Endothelial cell of umbilical vein (primary cell): ENCODE measurements around the gene TMEM135. TPM values are rescaled to one million over a fixed set of nuclear protein-coding genes. Genes with fewer than 3 reads are reported as not detected.

Experiments used
- BruUV-seq: library from RNA; stranded (reverse); fragments of 400-500 nt; replicated peaks from 2 replicates; lab custom pipeline; 2021; lab: Mats Ljungman, UMichigan
- CTCF ChIA-PET: fragments of 300-600, 350-600 bp; sonication (Branson Sonifier 250); formaldehyde crosslinking; loops from one replicate; lab custom pipeline; 2021; ENCODE audit warnings: antibody characterized with exemption, inconsistent platforms; lab: Charles Lee
- POLR2A ChIA-PET: fragments of 300-600, 350-600 bp; sonication (Branson Sonifier 250); formaldehyde crosslinking; loops from one replicate; lab custom pipeline; 2021; ENCODE audit warnings: antibody characterized with exemption, inconsistent platforms; lab: Charles Lee
- DNase-seq: peaks from one replicate; pipeline ENCODE4 v3.0.0-alpha.2; 2011; ENCODE audit warnings: low read depth, low spot score
- FAIRE-seq: peaks from 2 replicates; lab custom pipeline; 2011; peaks lifted over from hg19 to GRCh38; lab: Jason Lieb, UNC
- H2AFZ ChIP-seq: 2 replicates; pipeline ENCODE4 v1.6.0; 2012; ENCODE audit warnings: low read depth, low read length, control low read depth, inconsistent platforms
- H3K27ac ChIP-seq: 2 replicates; pipeline ENCODE4 v1.5.1; 2011; ENCODE audit warnings: low read depth, mild to moderate bottlenecking, control low read depth, low read length, moderate library complexity; ENCODE audit not compliant: insufficient read depth
- H3K27me3 ChIP-seq, 2 experiments: 2 replicates each; pipeline versions ENCODE4 v1.6.0 to v1.6.1; 2011; ENCODE audit warnings: low read length in 2 of 2, mixed read lengths in 1 of 2; ENCODE audit not compliant: control insufficient read depth in 2 of 2, insufficient read depth in 2 of 2
- H3K36me3 ChIP-seq, 2 experiments: 2 replicates in 1 of 2; 3 replicates in 1 of 2; pipeline ENCODE4 v1.5.1; 2011; ENCODE audit warnings: low read length in 2 of 2, mild to moderate bottlenecking in 1 of 2, moderate library complexity in 1 of 2; ENCODE audit not compliant: control insufficient read depth in 2 of 2, insufficient read depth in 2 of 2; ENCODE audit errors: extremely low read depth in 1 of 2
- H3K4me1 ChIP-seq: 3 replicates; pipeline ENCODE4 v1.5.1; 2011; ENCODE audit warnings: mild to moderate bottlenecking, low read length; ENCODE audit not compliant: control insufficient read depth, insufficient read depth; ENCODE audit errors: extremely low read depth
- H3K4me2 ChIP-seq: 2 replicates; pipeline ENCODE4 v1.6.1; 2011; ENCODE audit warnings: low read length, control low read depth, mixed read lengths; ENCODE audit not compliant: insufficient read depth
- H3K4me3 ChIP-seq, 3 experiments: fragments of 200-600 bp in 1 of 3; sonication (generic), shearing (Covaris generic) in 1 of 3; replicated peaks in 1 of 3; 2 replicates each; pipeline ENCODE4 v1.5.1; 2011 to 2016; ENCODE audit warnings: control low read depth in 3 of 3, low read length in 3 of 3, mild to moderate bottlenecking in 2 of 3, inconsistent platforms in 1 of 3, low read depth in 1 of 3, moderate library complexity in 1 of 3; ENCODE audit not compliant: insufficient read depth in 1 of 3
- H3K79me2 ChIP-seq: 2 replicates; pipeline ENCODE4 v1.6.0; 2012; ENCODE audit warnings: low read length, inconsistent platforms; ENCODE audit not compliant: control insufficient read depth, insufficient read depth
- H3K9ac ChIP-seq: replicated peaks from 2 replicates; pipeline ENCODE3; 2011; ENCODE audit warnings: low read length, control low read depth; ENCODE audit not compliant: insufficient read depth; ENCODE audit errors: extremely low read depth
- H3K9me1 ChIP-seq: replicated peaks from 3 replicates; pipeline ENCODE4 v1.6.0; 2011; ENCODE audit warnings: mild to moderate bottlenecking, low read length; ENCODE audit not compliant: control insufficient read depth, insufficient read depth; ENCODE audit errors: extremely low read depth
- H3K9me3 ChIP-seq: replicated peaks from 2 replicates; pipeline ENCODE4 v1.5.1; 2012; ENCODE audit warnings: low read length, inconsistent platforms; ENCODE audit not compliant: control insufficient read depth, insufficient read depth
- H4K20me1 ChIP-seq: replicated peaks from 2 replicates; pipeline ENCODE3; 2011; ENCODE audit warnings: mild to moderate bottlenecking, low read length; ENCODE audit not compliant: control insufficient read depth, insufficient read depth; ENCODE audit errors: extremely low read depth
- EZH2 ChIP-seq: IDR thresholded peaks from 2 replicates; pipeline ENCODE4 v1.6.1; 2012; ENCODE audit warnings: borderline replicate concordance, low read depth, mild to moderate bottlenecking, moderate library complexity, low read length, inconsistent platforms; ENCODE audit not compliant: severe bottlenecking
- FOS ChIP-seq: IDR thresholded peaks from 2 replicates; pipeline ENCODE4 v1.6.1; 2011; ENCODE audit warnings: mild to moderate bottlenecking, low read length, moderate library complexity, borderline replicate concordance; ENCODE audit not compliant: insufficient read depth
- GATA2 ChIP-seq: IDR thresholded peaks from 2 replicates; pipeline ENCODE4 v1.7.0; 2011; ENCODE audit warnings: low read depth, mild to moderate bottlenecking, moderate library complexity, mixed read lengths, low read length; ENCODE audit not compliant: insufficient read length, insufficient read depth
- JUN ChIP-seq: IDR thresholded peaks from 2 replicates; pipeline ENCODE4 v1.6.1; 2011; ENCODE audit warnings: borderline replicate concordance, low read depth; ENCODE audit not compliant: insufficient read length, insufficient read depth
- MYC ChIP-seq: IDR thresholded peaks from one replicate; pipeline ENCODE4 v1.6.1; 2011; ENCODE audit warnings: mild to moderate bottlenecking, low read depth, low read length
- POLR2AphosphoS5 ChIP-seq: IDR thresholded peaks from 2 replicates; pipeline ENCODE4 v1.6.1; 2012; ENCODE audit warnings: low read depth, mild to moderate bottlenecking, control low read depth, low read length, moderate library complexity; ENCODE audit not compliant: insufficient read depth
- dilution Hi-C: fragments of 300-500 bp; cut with MboI; formaldehyde crosslinking; loops from one replicate; pipeline ENCODE4 v1.15.0; 2019; ENCODE audit warnings: low sequenced_read_pairs; ENCODE audit not compliant: extremely low pct_ligation_motif_present
- intact Hi-C: fragments of 100-400 bp; cut with micrococcal nuclease; formaldehyde crosslinking; loops from one replicate; pipeline ENCODE4 v1.10.0; 2022
- polyA plus RNA-seq, 4 experiments: library from polyadenylated mRNA; depleted of rRNA in 3 of 4; stranded (reverse) in 3 of 4; unstranded in 1 of 4; fragments of >200 nt; gene quantifications; 2 replicates each; pipeline versions ENCODE4 v1.2.1 to v1.2.3, GENCODE V29; 2011 to 2012; ENCODE audit warnings: missing spikeins in 1 of 4
- total RNA-seq: library from RNA; stranded (reverse); gene quantifications from 2 replicates; pipeline ENCODE4 v1.2.3, GENCODE V29; 2021
- TF ChIP-seq, protein P1 (sequence below): IDR thresholded peaks from 2 replicates; pipeline ENCODE4 v1.6.1; 2011; ENCODE audit not compliant: insufficient read depth, insufficient read length
- TF ChIP-seq, protein P2 (sequence below), 2 donors: IDR thresholded peaks; 1 replicate in 1 of 2; 2 replicates in 1 of 2; pipeline ENCODE4 v1.5.1; 2011; ENCODE audit warnings: low read length in 2 of 2, mild to moderate bottlenecking in 2 of 2, moderate library complexity in 2 of 2, control low read depth in 1 of 2, inconsistent platforms in 1 of 2, low read depth in 1 of 2; ENCODE audit not compliant: insufficient read depth in 1 of 2; ENCODE audit errors: extremely low read depth in 1 of 2

The TMEM135 gene
- total and polyA plus RNA-seq, 2 donors (not counting 3 experiments of a cell fraction or from before 2014, with no cell fraction given), result 12.3 to 33.2 TPM

DNA sequence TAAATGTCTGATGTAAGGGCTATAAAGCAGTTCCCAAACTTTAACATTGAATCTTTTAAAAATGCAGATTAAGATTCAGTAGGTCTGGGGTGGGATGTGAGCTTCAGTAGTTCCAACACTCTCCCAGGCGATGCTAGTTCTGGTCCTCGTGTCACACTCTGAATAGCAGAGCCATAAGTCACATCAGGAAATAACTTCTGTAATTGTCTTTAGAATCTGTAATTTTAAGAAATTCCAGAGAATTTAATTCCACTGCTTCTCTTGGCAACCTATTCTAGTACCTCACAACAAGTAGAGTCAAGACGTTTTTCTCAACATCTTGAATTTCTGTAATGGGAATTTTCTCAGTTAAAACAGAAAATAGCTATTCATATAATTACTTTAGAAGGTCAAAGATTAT lies 223.1 kb downstream of the TMEM135 start:
- no peaks in the 10 kb centered on the region for H3K9me3 ChIP-seq
- H3K4me2 ChIP-seq, result peak overlapping the region; percentile 59
- POLR2A ChIA-PET, result no interaction called here
- dilution Hi-C loops, result no loop called here
- no peaks in the 10 kb centered on the region for H3K79me2 ChIP-seq
- no peak for FAIRE-seq
- no peak overlapping the region for H3K27ac ChIP-seq
- intact Hi-C loops, result loop anchor here (5.0 kb wide), 2 partner anchors 89 to 224 kb away; partner anchors contain the start of gene TMEM135
- CTCF ChIA-PET, result interaction anchor here (1.1 to 2.4 kb wide), 4 partner anchors 161 to 390 kb away, joined by 3 to 6 read pairs (median 4); no protein-coding TSS in a partner anchor
- no peaks in the 10 kb centered on the region for H3K27me3 ChIP-seq
- H2AFZ ChIP-seq, result no peak overlapping the region
- no peaks in the 10 kb centered on the region for H3K36me3 ChIP-seq
- peaks cover 3% of the 10 kb centered on the region for H3K9me1 ChIP-seq
- no TSS peak for BruUV-seq
- H3K4me1 ChIP-seq, result peaks cover 39% of the 10 kb centered on the region
- TF ChIP-seq POLR2AphosphoS5 (no peak), JUN (no peak), FOS (peak; percentile 15)
- peak; percentile 76 for DNase-seq
- H3K4me3 ChIP-seq, result no peak overlapping the region
- H4K20me1 ChIP-seq, result no peaks in the 10 kb centered on the region
- no peak overlapping the region for H3K9ac ChIP-seq

- Histone ChIP-seq H3K4me3 (no peak overlapping the region), H4K20me1 (no peaks in the 10 kb centered on the region), H3K4me2 (no peak overlapping the region), H3K9me3 (no peaks in the 10 kb centered on the region), H3K27ac (no peak overlapping the region), H3K27me3 (no peaks in the 10 kb centered on the region), H3K4me1 (peaks cover 43% of the 10 kb centered on the region), H3K9ac (no peak overlapping the region), H3K36me3 (no peaks in the 10 kb centered on the region), H3K79me2 (no peaks in the 10 kb centered on the region), H3K9me1 (no peaks in the 10 kb centered on the region), H2AFZ (no peak overlapping the region)
- ChIA-PET CTCF (interaction anchor here (1.4 kb wide), 1 partner anchor 24 kb away, joined by 3 read pairs; no protein-coding TSS in a partner anchor), POLR2A (no interaction called here)
- DNase-seq (no peak), FAIRE-seq (no peak)
- BruUV-seq, result no TSS peak
- intact Hi-C loops, result loop anchor here (5.0 kb wide), 2 partner anchors 91 to 226 kb away; partner anchors contain the start of gene TMEM135
- dilution Hi-C loops, result no loop called here
- TF ChIP-seq, protein P1, sequence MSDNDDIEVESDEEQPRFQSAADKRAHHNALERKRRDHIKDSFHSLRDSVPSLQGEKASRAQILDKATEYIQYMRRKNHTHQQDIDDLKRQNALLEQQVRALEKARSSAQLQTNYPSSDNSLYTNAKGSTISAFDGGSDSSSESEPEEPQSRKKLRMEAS, result no peak
- TF ChIP-seq JUN, result no peak
- no peak for TF ChIP-seq EZH2
- TF ChIP-seq MYC, result no peak
- no peak for TF ChIP-seq GATA2
- TF ChIP-seq, protein P2, sequence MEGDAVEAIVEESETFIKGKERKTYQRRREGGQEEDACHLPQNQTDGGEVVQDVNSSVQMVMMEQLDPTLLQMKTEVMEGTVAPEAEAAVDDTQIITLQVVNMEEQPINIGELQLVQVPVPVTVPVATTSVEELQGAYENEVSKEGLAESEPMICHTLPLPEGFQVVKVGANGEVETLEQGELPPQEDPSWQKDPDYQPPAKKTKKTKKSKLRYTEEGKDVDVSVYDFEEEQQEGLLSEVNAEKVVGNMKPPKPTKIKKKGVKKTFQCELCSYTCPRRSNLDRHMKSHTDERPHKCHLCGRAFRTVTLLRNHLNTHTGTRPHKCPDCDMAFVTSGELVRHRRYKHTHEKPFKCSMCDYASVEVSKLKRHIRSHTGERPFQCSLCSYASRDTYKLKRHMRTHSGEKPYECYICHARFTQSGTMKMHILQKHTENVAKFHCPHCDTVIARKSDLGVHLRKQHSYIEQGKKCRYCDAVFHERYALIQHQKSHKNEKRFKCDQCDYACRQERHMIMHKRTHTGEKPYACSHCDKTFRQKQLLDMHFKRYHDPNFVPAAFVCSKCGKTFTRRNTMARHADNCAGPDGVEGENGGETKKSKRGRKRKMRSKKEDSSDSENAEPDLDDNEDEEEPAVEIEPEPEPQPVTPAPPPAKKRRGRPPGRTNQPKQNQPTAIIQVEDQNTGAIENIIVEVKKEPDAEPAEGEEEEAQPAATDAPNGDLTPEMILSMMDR (IDR thresholded peaks at IDR 0.05; ENCODE audit: extremely low read depth in 1 of 2, insufficient read depth in 1 of 2, low read depth in 1 of 2, low read length in 2 of 2), result no peak
- TF ChIP-seq POLR2AphosphoS5, result no peak
Observed at GRCh38 chr11:87263264-87263838, 225.6 kb downstream of the TMEM135 start.
